Superior temporal gyrus (tissue), 1 donor: ENCODE data around the gene NMRK1.

Source experiments
- DNase-seq: peaks from one replicate; pipeline ENCODE4 v3.0.0-alpha.2; 2016; ENCODE audit errors: extremely low spot score

NMRK1 gene

DNA sequence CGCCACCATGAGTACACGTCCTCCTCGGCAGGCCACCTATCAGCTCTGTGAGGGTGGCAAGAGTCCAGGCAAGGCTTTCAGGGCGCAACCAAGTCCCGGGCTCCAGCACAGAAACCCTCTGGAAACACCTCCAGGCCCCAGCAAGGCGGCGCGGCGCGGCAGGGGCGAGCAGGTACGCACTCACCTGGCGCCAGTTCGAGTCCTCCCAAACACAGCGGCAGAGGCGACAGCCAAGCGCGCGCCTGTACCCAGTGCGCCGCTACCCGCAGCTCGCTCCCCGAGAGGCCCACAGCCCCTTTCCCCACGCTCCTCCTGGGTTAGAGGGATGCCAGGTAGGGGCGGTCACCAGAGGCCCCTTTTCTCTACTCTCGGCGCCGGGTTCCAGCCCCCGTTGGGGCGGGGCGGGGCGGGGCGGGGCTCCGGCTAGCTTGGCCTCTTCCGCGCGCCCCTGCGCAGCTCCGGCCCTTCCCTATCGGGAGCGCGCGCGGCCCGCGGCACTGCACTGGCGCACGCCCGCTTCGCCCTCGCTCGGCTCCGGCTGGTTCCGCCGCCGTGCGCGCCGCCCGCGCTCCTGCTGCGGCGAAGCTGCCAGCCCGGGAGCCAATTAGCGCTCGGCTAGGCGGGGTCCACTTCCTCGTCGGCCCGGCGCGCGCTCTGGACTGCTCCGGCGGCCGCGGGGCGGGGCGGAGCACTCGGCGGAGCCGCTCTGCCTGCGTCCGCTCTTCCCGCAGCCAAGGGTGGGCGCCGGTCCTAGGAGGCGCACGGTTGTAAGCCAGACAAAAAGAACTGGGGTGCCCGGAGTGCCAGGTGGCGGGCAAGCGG, at the start of gene NMRK1, which contains the start of gene OSTF1:
NMRK1 (minus strand) TSS at position 332 of the 822 bp plus-strand sequence. CDS start 5,040 bp downstream, outside the sequence.
OSTF1 (plus strand) TSS at position 691 of the 822 bp plus-strand sequence. CDS start 179 bp downstream, outside the sequence.
- peak; percentile 93 for DNase-seq

DNA sequence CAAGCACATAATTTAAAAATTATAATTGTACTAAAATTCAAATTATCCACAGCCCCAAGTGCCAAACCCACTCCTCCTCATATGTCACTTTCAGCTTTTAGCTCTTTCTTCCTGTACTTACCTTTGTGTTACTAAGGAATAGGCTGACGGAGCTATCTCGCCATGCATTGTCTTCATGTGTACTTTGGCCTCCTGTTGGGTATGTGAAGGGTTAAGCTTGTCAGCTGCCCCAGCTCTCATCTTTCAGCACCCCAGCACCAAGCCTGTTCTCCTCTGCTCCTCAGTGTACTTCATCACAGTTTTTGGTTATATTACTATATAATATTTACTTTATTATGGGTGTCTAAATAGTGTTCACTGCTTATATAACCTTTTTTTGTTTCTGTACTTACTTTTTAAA, 46.5 kb upstream of the NMRK1 start:
- no peak for DNase-seq

DNA sequence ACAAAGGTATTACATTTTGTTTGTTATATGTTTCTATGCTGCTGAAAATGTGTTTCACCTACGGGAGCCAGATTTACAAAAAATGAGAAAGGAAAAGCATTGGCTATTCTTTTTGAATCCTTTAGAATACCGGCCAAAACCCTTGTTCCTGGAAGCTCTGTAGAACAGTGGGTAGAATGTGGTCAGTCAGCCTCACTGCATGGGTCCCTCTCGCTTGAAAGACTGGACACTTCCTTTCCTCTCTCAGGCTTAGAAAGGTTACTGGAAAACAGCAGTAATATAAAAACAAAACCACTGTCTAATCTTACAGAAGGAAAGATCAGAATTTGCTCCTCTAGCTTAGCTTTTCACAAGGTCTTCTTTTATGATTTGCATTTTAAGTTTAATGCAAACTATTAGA, 45.4 kb upstream of the NMRK1 start:
- DNase-seq, result no peak

DNA sequence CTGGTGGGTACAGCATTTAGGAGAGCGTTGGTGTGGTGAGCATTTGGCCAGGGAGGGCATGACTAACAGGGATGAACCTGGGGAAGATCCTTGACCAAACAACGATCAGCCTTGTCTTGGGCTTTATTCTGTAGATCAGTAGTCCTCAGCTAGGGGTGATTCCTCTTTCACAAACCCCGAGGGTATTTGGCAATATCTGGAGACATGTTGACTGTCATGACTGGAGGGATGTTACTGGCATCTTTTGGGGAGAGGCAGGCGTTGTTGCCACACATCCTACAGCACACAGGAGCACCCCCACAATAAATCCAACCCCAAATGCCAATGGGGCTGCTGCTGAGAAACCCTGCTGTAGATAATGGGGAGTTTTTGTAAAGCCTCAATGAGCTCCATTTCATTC, 44.3 kb upstream of the NMRK1 start:
- no peak for DNase-seq

DNA sequence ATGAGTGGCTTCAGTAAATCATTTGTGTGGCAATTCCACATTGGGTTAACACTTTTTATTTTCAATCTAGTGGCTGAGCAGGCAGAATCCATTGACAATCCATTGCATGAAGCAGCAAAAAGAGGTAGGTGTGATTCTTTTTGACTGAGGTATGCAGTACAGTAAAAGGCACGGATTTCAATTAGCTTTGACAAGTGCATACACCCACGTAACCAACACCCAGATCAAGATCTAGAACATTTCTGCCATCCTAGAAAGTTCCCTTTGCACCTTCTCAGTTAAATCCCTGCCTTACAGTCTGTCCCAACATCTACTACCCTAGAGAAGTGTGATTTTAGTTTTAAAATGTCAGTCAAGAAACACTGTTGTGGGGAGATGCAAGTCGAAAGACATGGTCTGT, 43.7 kb upstream of the NMRK1 start:
- no peak for DNase-seq

DNA sequence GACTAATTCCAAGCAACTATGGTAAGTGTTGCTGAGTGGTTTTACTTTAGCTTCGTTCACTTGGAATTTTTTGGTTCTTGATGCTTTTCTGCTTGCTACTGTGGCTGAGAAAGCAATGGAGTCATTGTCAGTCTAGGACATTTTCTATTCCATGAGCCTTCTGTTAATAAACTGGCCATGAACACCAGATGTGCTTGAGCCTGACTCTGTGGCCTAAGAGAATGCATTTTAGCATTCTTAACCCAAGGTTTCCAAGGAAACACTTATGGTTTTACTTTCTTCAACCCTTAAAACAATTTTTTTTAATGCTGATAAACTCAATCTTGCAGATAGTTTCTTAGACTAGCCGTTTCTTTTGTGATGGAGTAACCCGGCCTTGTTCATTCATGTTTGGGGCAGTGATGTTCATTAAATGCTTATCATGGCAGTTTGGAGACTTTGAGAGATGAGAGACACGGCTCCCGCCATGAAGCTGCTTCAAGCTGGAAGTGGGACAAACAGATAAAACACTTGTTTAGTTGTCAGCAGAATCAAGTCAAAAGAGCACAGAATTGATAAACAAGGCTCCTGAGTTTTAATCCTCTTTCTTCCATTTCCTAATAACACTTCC, 42.8 kb upstream of the NMRK1 start:
- DNase-seq, result peak; percentile 48

DNA sequence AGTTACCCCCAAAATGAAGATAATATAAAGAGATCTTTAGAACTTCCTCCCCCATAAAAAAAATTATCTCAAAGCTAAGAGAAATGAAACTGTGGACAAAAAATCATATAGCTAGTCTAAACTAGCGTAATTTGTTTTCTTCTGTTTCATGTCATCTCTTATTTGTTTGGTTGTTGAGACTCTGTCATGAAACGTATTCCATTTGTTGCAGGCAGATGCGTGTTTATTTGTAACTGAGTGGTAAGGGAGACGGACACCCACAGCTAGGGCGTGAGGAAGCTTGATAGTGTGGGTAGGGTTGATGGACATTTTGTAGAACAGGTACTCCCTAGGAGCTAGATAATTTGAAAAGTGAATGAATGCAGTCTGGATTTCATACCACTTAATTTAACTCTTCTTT, 42.2 kb upstream of the NMRK1 start:
- no peak for DNase-seq

DNA sequence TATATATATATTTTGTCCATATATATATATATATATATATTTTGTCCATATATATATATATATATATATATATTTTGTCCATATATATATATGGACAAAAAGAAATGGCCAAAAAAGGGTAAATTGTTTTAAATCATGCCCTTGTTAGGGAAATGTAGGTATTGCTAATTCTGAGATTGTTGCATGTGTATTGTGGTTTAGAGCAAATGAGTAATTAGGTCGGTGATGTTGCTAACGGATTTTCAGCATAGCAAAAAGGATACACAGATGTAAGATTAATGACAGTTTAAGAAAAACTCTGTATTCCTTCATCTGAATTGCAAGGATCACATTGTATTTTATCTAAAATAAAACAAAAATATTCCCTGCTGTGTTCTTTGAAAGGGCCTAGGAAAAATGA, 40.6 kb upstream of the NMRK1 start:
- no peak for DNase-seq

DNA sequence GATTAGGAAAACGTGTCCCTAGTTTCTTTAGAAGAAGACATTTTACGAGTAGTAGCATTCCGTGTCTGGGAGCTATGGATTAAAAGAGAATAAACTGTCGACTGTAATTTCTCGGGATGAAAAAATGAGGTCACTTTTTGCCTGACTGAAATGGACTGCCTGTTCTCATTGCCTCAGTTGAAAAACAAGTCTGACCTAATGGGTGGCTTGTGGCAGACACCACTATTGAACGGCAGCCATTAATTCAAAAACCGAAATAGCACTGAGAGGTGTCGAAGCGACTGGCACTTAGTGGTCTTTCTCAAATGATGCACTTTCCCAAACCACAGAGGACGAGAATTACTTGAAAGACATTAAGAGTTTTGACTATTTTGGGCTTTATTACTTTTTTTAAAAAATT, 35.7 kb upstream of the NMRK1 start:
- peak; percentile 69 for DNase-seq

DNA sequence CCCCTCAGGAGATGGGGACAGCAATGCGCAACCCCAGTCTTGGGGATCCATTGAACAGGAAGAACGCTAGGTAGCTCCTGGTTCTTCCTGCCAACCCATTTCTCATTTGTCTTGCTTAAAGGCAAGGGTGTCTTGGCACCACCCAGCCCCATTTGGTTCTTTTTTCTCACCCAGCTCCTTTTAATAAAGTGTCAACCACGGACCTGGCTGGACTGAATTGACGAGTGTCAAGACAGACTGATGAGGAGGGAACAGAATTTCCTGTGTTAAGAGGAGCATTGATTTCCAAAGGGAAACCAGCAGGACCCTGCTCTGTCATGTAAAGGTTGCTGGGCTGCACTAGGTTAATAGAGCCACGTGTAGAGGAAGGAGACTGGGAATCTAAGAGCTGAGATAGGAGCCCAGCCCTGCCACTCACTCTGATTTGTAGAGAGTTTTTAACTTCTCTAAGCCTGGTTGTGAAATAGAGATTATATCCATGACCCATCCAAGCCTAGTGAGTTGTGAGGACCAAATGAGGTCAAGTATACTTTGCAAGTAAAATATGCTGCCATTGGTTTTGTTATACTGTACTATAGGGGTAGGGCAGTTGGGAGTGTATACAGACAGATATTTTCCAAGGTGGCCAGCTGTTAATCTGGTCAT, 34.1 kb upstream of the NMRK1 start:
- no peak for DNase-seq

DNA sequence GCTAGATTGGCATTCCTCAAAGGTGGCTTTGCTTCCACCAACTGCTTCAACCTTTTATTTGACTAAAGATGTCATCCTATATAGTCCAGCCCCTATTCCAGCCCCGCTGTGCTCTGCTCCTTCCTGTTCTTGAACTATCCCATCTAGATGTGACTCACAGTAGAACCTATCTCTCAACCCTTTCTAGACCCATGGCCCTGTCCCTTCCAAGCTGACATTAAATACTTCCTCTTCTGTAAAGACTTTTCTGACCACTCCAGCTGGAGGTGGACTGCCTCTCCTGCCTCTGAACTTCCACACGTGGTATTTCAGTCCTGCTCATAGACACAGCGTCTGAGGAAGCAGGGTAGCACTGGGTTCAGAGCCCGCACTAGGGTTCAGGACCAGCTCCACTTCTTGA, 32.7 kb upstream of the NMRK1 start:
- no peak for DNase-seq

DNA sequence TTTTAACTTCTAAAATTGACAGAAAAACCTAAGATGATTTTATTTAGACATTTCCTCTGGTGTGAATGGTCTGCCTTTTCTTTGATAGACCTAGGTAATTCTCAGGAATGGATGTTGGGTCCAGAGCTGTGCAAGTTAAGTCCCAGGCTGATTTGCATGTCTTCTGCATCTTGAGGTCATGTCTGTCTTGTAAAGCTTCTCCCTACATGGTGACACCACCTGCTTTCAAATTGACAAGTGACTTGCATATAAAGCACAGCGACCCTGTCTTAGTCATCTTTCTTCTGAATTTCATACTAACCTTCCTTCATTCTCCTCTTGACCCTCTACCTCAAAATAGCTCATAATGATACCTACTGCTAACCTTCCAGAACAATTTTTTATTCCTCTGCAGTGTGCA, 29.6 kb upstream of the NMRK1 start:
- DNase-seq, result no peak

DNA sequence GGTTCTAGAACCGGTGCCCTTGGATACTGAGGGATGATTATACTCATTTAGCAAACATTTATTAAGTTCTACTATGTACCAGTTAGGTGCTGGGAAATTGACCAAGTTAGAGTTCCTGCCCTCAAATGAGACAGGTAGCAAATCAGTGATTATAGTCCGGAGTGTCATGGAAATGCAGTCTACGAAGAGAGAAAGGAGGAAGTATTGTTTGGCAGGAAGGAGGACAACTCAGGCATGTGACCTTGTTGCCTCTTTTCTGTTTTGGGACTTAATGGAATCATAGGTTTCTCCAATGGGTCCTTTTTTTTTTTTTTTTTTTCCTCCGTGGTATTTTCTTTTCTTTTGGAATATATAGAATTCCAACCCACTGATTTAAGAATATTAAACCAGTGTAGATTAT, 28.4 kb upstream of the NMRK1 start:
- no peak for DNase-seq

DNA sequence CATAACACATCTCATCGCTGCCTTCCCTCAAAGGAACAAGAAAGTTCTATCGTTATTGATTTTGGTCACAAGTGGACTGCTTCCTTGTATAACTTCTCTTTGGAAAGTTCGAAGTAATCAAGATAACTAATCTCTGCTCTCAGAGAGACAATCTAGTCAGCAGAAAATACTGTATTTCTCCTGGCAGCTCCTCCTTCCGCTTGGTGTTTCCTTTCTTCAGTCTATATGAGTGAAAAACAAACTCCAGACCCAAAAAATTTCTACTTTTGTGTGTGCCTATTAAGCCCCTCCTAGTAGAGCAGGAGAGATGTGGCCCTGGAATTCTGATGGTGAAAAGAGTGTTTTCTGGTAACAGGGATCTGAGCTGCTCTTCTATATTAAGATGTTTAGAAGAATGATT, 24.8 kb upstream of the NMRK1 start:
- DNase-seq, result no peak

DNA sequence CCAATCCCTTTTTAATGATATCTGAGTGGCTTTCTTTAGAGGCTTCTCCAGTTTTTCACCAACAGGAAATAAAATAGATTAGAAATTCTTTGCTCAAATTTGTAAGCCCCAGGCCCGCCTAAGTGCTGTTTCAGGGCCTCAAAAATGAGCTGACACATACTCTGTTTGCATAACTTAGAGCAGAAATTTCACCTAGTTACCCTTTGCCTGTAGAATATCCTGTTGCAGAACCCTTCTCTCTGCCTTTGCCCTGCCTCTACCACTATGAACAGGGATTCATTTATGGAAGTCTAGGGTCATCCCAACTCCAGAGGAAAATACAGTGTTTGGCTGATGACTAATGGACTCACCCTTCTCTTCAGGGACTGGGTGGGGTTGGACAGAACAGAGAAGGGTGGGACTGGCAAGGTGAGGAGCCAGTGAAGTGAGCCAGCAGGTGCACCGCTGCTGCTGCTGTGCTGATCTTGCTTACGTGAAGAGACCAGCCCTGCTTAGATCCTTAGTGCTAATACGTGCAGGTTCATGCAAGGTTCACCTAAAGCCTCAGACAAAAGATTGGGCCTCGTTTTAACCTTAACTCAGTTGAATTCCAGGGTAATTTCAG, 23.2 kb upstream of the NMRK1 start:
- DNase-seq, result no peak

DNA sequence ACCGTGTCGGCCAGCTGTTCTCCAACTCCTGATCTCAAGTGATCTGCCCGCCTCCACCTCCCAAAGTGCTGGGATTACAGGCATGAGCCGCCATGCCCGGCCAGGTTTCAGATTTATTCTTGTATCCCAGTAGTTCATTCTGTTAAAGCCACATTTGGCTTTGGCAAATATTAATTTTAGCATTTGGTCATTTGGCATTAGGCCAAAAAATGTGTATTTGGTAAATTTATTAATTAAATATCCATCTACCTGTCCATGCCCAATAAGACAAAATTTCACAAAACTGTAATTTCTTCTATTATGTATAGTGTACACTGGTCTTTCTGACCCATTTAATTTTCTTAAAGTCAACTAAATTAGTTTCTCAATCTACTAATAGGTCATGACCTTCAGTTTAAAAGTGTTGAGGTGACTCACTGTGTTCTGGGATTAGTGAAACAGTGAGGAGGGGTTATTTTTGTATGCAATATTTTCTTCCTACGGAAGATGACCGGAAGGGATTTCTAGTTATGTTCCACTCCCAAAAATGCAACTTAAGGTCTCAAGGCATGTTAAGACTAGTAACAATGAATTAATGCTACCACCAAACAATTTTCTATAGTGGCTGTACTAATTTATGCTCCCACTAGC, 21.4 kb upstream of the NMRK1 start:
- no peak for DNase-seq

DNA sequence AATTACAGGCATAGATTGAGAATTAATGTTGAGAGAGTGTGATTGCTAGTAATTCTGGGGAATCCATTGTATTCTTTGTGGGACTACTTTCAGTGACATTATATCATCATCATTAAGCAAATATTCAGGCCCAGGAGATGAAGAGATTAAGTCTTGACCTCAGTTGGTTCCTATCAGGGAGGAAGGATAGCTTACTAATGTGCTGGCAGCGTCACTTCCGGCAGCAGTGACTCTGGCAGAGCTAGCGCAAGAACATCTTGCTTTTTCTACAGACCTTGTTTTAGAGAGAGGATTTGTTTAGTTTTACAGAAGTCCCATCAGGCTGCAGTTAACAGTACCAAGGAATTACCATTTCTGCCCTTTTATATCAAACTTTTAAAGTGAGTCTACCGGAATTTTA, 20.6 kb upstream of the NMRK1 start:
- DNase-seq, result no peak

DNA sequence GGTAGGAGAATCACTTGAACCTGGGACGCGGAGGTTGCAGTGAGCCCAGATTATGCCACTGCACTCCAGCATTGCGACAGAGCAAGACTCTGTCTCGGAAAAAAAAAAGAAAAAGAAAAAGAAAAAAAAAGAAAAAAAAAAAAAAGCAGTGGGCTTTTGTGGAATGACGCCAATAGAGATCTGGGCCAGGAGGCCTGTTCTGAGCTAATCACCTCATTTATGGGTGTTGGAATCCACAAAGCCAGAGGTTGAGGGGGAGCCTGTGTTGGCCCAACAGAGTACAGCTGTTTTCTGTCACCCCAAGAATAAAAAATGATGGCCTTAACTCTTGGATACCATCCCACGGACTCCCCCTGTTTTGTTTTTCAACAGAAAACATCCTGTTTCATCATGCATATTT, 18.9 kb upstream of the NMRK1 start:
- DNase-seq, result no peak

DNA sequence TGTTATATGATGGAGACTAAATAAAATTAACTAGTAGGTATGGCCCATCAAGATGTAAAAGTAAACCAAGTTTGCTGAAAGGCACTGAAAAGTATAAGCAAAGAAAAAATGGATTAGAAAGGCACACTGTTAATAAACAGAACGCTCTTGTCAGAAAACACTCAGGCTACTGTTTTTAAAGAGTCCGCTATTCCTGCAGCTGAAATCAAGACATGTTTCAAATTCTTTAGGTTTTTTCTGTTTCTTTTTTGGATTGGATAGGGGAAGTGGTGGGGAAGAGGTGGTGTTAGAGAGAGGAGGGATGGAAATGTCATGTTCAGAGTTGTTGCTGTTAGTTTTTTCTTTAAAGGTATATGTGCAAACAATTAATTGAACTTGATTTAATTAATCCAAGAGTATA, 17.9 kb upstream of the NMRK1 start:
- DNase-seq, result peak; percentile 57

DNA sequence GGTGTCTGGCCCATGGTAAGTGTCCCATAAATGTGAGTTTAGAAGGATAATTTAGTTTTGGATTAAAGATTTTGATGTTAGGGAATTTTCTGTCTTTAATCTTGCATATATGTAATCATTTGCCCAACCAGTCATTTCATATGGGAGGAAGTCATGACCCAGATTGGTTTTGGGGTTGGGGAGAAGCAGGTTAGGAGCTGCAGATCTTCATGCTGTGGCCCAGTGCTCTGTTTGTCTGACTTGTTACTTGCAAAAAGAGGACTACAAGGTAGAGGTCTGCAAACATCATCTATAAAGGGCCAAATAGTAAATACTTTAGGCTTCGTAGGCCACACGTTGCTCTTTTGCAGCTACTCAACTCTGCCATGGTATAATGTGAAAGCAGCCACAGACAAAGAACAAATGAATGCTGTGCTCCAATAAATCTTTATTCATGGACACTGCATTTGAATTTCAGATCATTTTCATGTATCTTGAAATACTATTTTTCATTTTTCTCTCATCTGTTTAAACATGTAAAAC, 17.1 kb upstream of the NMRK1 start:
- DNase-seq, result no peak

DNA sequence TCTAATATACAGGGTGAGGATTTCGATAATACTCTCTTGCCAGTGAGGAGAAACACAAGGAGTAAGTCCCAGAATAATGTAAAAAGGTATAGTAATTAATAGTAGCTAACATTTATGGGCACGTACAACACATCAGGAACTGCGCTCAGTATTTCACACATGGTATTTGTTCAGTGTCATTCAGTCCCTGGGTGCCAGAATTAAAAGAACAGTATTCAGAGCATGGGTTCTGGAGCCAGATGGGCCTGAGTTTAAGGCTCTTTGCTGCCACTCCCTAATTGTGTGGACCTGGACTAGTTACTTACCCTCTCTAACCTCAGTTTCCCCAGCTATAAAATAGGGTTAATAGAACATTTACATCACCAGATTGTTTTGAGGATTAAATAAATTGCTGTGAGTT, 16.7 kb upstream of the NMRK1 start:
- peak; percentile 51 for DNase-seq
